ENCODE measurements around the gene ATL2. TPM values are rescaled to one million over a fixed set of nuclear protein-coding genes. Genes with fewer than 3 reads are reported as not detected.

ATL2 gene
- total and polyA plus RNA-seq, 2 of the 8 experiments (the other 6 are each of a cell fraction or from before 2014, with no cell fraction given) = 38.8 to 84.6 TPM

DNA sequence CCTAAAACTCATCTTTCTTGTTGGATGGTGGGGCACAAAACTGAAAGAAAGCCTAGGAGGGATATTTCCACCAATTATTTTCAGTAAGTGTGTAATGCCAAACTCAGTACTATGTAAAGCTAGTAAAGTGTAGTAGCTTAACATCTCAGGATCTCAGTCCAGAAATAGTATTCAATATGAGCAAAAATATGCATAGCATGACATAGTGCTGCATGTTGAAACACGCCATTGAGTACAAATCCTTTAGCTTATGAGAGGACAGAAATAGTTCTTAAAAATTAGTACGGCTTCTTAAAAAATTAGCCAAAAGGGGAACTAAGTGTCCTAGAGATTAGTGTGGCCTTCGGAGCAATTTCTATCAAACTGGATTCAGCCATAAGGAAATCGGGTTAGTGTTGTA is 21.7 kb upstream of the ATL2 start (continued):
- TF ChIP-seq, protein P1, sequence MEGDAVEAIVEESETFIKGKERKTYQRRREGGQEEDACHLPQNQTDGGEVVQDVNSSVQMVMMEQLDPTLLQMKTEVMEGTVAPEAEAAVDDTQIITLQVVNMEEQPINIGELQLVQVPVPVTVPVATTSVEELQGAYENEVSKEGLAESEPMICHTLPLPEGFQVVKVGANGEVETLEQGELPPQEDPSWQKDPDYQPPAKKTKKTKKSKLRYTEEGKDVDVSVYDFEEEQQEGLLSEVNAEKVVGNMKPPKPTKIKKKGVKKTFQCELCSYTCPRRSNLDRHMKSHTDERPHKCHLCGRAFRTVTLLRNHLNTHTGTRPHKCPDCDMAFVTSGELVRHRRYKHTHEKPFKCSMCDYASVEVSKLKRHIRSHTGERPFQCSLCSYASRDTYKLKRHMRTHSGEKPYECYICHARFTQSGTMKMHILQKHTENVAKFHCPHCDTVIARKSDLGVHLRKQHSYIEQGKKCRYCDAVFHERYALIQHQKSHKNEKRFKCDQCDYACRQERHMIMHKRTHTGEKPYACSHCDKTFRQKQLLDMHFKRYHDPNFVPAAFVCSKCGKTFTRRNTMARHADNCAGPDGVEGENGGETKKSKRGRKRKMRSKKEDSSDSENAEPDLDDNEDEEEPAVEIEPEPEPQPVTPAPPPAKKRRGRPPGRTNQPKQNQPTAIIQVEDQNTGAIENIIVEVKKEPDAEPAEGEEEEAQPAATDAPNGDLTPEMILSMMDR (IDR thresholded peaks at IDR 0.05; ENCODE audit: control extremely low read depth in 1 of 3, insufficient read depth in 1 of 3, low read depth in 1 of 3, low read length in 3 of 3) = no peak
- TF ChIP-seq RXRA (IDR thresholded peaks at IDR 0.05; ENCODE audit: insufficient read depth, low read depth, low read length) (no peak), HDAC6 (IDR thresholded peaks at IDR 0.05; ENCODE audit: low read depth, low read length) (no peak), ASH2L (IDR thresholded peaks at IDR 0.05; ENCODE audit: low read length) (no peak), POU5F1 (IDR thresholded peaks at IDR 0.05; ENCODE audit: low read depth, low read length) (no peak), EZH2 (IDR thresholded peaks at IDR 0.05; ENCODE audit: low read depth, low read length, severe bottlenecking) (no peak)

Data from H1 (cell line).